ENCODE measurements around the gene MUS81. TPM values are rescaled to one million over a fixed set of nuclear protein-coding genes. Genes with fewer than 3 reads are reported as not detected.
A peak's percentile ranks its signal among the peaks of the same experiment; 100 is the strongest.

MUS81 gene
- total RNA-seq, 1 donor from 2014 or later: 68.5 TPM

- Mint-ChIP-seq H3K27ac (ENCODE audit: unreplicated experiment) (peak overlapping the region; percentile 80), H3K4me3 (ENCODE audit: unreplicated experiment) (peak overlapping the region; percentile 73), H3K36me3 (ENCODE audit: unreplicated experiment) (peaks cover 8% of the 10 kb centered on the region), H3K27me3 (ENCODE audit: unreplicated experiment) (no peaks in the 10 kb centered on the region), H3K9me3 (ENCODE audit: unreplicated experiment) (no peaks in the 10 kb centered on the region), H3K4me1 (ENCODE audit: unreplicated experiment) (peaks cover 66% of the 10 kb centered on the region)
- TF ChIP-seq CTCF (IDR thresholded peaks at IDR 0.05): no peak
- no peak for DNase-seq (ENCODE audit: extremely low spot score, unreplicated experiment)
These were observed 32.6 kb downstream of the MUS81 start for GRCh38 chr11:65892661-65893317.

- Mint-ChIP-seq H3K27ac (ENCODE audit: unreplicated experiment) (peak overlapping the region; percentile 80), H3K36me3 (ENCODE audit: unreplicated experiment) (peaks cover 8% of the 10 kb centered on the region), H3K4me3 (ENCODE audit: unreplicated experiment) (no peak overlapping the region), H3K4me1 (ENCODE audit: unreplicated experiment) (peaks cover 64% of the 10 kb centered on the region), H3K9me3 (ENCODE audit: unreplicated experiment) (no peaks in the 10 kb centered on the region), H3K27me3 (ENCODE audit: unreplicated experiment) (no peaks in the 10 kb centered on the region)
- TF ChIP-seq CTCF (IDR thresholded peaks at IDR 0.05): no peak
- no peak for DNase-seq (ENCODE audit: extremely low spot score, unreplicated experiment)
These were observed 33.9 kb downstream of the MUS81 start for GRCh38 chr11:65894034-65894591.

GRCh38 chr11:65895482-65895981 is 35.3 kb downstream of the MUS81 start:
- DNase-seq (ENCODE audit: extremely low spot score, unreplicated experiment): no peak
- Mint-ChIP-seq H3K27me3 (ENCODE audit: unreplicated experiment) (no peaks in the 10 kb centered on the region), H3K36me3 (ENCODE audit: unreplicated experiment) (peaks cover 8% of the 10 kb centered on the region), H3K4me3 (ENCODE audit: unreplicated experiment) (no peak overlapping the region), H3K9me3 (ENCODE audit: unreplicated experiment) (no peaks in the 10 kb centered on the region), H3K4me1 (ENCODE audit: unreplicated experiment) (peaks cover 52% of the 10 kb centered on the region), H3K27ac (ENCODE audit: unreplicated experiment) (peak overlapping the region; percentile 79)
- no peak for TF ChIP-seq CTCF (IDR thresholded peaks at IDR 0.05)

- Mint-ChIP-seq H3K27me3 (ENCODE audit: unreplicated experiment) (no peaks in the 10 kb centered on the region), H3K9me3 (ENCODE audit: unreplicated experiment) (no peaks in the 10 kb centered on the region), H3K36me3 (ENCODE audit: unreplicated experiment) (peaks cover 8% of the 10 kb centered on the region), H3K4me3 (ENCODE audit: unreplicated experiment) (no peak overlapping the region), H3K4me1 (ENCODE audit: unreplicated experiment) (peaks cover 57% of the 10 kb centered on the region), H3K27ac (ENCODE audit: unreplicated experiment) (peak overlapping the region; percentile 79)
- DNase-seq (ENCODE audit: extremely low spot score, unreplicated experiment): no peak
- no peak for TF ChIP-seq CTCF (IDR thresholded peaks at IDR 0.05)
These were observed 36.1 kb downstream of the MUS81 start for GRCh38 chr11:65896034-65896999.

Measured in osteocyte (in vitro differentiated cells).